GM19023 (cell line): Measurements from ENCODE around the gene RIT2.

ENCODE experiments used
- ATAC-seq: cut with Tn5 transposase; IDR thresholded peaks from one replicate; pipeline ENCODE4 v1.9.1; 2021; ENCODE audit warnings: mild to moderate bottlenecking, moderate library complexity; ENCODE audit not compliant: unreplicated experiment

The RIT2 gene

GRCh38 chr18:42706618-42707017 lies 408.9 kb downstream of the RIT2 start:
- ATAC-seq, result no peak

DNA sequence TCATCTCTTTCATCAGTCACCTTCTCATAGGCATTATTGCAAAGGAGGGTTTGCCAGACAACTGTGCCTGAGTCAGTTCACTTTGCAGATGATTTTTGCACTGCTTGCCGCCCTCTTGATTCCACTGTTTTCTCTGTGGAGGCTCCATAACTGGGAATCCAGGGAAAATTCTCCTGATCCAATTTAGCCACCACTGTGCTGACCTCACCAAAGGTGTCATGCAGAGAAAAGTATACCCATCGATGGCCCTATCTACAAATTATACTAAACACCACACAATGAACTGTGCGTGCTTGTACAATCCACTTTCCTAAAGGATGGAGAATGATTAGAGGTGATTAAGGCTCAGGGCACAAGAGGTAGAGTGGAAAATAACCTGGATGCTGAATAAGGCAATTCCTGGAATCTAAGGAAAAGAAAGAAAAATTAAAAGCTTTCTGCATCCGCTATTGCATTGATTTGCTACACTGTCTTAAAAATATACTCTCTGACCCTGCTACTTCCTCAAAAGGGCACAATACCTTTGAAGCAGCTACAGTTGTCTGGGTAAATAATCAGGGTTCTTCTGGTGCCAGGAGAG lies 409.4 kb downstream of the RIT2 start:
- no peak for ATAC-seq
